HG03520 (cell line): ENCODE data around the gene OAS2.
"Not testable (repeated sequence)": the region's sequence is repeated elsewhere in the genome, so short reads cannot be mapped to it uniquely, and the experiment has no call there.

Experiments
- ATAC-seq: cut with Tn5 transposase; IDR thresholded peaks from one replicate; pipeline ENCODE4 v1.9.1; 2021; ENCODE audit warnings: mild to moderate bottlenecking, moderate library complexity; ENCODE audit not compliant: unreplicated experiment

The OAS2 gene

GRCh38 chr12:112980491-112981158, 2.3 kb downstream of the OAS2 start:
- ATAC-seq = no peak

DNA sequence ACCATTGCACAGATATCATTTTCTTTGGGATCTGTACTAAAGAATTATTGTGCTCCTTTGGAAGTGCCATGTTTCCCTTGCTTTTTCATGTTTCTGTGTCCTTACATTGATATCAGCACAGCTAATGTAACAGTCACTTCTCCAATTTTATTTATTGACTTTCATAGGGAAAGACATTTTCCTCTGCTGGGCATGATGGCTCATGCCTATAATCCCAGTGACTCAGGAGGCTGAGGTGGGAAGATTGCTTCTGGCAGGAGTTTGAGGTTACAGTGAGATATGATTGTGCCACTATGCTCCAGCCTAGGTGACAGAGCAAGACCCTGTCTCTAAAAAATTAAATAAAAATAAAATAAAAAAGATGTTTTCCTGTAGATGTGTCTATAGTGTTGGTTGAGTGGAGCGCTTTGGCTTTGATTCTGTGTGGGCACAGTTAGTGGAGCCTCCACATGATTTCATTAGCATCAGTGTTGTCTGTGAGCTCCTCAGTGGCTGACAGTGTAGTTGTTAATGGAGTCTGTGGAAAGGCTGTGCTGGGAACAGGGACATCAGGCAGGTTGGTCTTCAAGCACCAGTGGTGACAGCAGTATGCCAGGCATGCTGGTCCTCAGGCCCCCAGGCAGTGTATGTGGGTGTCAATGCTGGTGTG, 7.4 kb downstream of the OAS2 start:
- no peak for ATAC-seq

DNA sequence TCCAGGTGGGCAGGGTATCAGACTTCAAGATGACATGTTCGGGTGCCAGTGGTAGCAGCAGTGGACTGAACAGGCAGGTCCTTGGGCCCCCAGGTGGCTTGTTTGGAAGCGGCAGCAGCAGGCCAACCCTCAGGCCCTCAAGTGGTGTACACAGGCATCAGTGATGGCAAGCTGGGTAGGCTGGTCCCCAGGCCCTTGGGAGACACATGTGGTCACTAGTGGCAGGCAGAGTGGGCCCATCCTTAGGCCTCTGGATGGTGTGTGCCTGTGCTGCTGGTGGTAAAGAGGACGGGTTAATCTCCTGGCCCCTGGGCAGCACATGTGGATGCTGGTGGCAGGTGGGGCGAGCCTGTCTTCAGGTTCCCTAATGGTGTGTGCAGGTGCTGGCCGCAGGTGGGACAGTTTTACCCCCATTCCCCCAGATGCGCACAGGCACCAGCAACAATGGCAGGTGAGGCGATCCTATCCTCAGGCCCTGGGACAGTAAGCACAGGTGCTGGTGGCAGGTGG, 8.0 kb downstream of the OAS2 start:
- ATAC-seq = no peak

- no peak for ATAC-seq
Observed at GRCh38 chr12:112987561-112987960, 9.2 kb downstream of the OAS2 start.

DNA sequence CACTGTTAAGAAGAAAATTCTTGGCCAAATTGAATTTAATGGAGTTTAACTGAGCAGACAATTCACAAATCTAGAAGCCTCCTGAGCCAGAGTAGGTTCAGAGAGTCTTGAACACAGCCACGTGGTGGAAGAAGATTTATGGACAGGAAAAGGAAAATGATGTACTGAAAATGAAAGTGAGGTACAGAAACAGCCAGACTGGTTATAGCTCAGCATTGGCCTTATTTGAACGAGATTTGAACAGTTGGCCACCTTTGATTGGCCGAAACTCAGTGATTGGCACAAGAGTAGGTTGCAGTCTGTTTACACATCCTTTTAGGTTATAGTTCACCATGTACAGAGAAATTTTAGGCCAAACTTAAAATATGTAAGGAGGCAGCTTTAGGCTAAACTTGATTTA, 9.9 kb downstream of the OAS2 start:
- ATAC-seq = no peak

- not testable (repeated sequence) for ATAC-seq
Observed at GRCh38 chr12:112988823-112989385, 10.6 kb downstream of the OAS2 start.

DNA sequence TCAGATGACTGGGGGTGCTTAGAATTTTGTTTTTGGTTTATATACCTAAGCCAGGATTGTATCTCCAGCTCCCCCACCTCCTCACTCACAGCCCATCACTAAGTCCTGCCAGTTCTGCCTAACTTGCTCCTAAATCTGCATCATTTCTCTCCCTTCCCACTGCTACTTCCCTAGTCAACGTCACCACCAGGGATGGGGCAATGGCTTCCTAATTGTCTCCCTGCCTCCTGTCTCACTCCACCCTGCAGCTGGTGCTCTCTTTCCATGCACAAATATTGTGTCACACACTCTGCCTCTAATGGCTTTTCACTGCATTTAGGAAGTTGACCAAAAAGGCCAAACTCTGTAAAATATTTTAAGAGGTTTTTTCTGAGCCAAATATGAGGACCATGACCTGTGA, 11.5 kb downstream of the OAS2 start:
- ATAC-seq = no peak

- ATAC-seq = no peak
Observed at GRCh38 chr12:112992541-112993398, 14.5 kb downstream of the OAS2 start.

DNA sequence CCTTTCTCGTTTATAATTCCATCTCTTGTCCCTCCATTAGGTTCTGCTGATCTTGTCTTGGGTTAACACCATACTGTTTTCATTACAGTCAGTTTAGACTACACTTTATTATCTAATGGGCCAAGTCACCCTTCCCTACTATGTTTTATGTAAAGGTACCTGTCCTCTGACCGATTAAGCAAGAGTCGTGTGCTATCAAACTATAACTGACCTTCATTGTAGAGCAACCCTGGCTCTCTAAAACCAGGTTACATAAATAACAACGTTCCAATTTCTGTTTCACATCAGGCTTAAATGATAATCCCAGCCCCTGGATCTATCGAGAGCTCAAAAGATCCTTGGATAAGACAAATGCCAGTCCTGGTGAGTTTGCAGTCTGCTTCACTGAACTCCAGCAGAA, 16.7 kb downstream of the OAS2 start:
- no peak for ATAC-seq

- ATAC-seq = no peak
Observed at GRCh38 chr12:112996501-112996900, 18.2 kb downstream of the OAS2 start.

DNA sequence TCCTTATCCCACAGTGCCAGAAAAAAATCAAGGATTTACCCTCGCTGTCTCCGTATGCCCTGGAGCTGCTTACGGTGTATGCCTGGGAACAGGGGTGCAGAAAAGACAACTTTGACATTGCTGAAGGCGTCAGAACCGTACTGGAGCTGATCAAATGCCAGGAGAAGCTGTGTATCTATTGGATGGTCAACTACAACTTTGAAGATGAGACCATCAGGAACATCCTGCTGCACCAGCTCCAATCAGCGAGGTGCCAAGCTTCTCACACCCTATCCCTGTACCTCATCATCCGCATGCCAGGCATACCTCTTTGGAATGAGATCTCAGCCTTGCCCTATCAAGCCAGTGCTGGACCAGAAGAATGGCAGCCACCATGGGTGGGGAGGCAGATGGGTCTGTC, 19.2 kb downstream of the OAS2 start:
- ATAC-seq = no peak

DNA sequence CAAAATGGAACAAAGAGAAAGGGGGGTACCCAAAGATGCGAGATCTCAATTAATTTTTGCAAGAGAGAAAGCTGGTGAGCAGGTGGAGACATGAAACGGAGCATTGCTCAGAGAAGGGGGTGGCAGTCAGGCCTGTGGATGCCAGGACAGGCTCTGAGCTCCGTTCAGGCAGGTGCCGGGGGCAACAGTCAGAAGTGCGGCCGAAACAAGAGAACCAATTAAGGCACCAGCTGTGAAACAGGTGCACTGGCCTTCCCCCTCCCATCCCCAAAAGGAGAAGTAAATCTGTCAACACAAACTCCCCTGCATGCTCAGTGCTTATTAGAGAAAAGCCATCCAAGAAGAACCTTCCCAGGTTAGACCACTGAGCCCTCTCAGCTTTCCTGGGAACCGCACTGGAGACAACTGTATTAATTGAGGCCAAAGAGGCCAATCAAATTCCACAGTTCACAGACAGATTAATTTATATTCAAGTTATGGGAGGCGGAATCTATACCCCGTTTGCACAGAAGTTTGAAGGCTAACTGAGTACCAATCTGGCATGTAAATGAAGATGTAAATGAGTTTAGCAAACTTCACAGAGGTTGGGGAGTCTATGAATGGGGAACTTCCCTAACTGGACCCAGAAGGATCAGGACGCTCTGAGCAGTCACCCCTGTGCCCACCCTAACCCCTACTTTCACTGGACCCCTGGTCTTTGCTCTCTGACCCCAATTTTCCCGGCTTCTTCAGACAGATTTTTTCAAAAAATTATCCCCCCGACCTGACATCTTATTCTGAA, 20.9 kb downstream of the OAS2 start:
- peak; percentile 65 for ATAC-seq

GRCh38 chr12:113000433-113000832, 22.1 kb downstream of the OAS2 start:
- no peak for ATAC-seq

GRCh38 chr12:113002155-113002554, 23.8 kb downstream of the OAS2 start:
- ATAC-seq = no peak

GRCh38 chr12:113002676-113003075, 24.4 kb downstream of the OAS2 start:
- ATAC-seq = no peak

- no peak for ATAC-seq
Observed at GRCh38 chr12:113003636-113004035, 25.3 kb downstream of the OAS2 start.

GRCh38 chr12:113005762-113006161, 27.4 kb downstream of the OAS2 start:
- ATAC-seq = no peak

DNA sequence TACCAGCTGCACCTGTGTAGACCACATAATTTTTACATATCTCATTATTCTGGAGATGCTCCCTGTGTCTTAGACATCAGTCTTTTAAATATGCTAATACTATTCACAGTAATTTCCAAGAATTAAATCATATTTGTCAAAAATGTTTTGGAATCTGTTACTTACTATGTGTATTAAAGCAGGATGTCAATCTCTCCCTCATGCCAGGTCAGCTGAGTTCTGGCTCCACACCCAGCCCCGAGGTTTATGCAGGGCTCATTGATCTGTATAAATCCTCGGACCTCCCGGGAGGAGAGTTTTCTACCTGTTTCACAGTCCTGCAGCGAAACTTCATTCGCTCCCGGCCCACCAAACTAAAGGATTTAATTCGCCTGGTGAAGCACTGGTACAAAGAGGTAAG, 27.9 kb downstream of the OAS2 start:
- ATAC-seq = no peak

- no peak for ATAC-seq
Observed at GRCh38 chr12:113006641-113007040, 28.3 kb downstream of the OAS2 start.

GRCh38 chr12:113007166-113007565, 28.8 kb downstream of the OAS2 start:
- ATAC-seq = no peak

DNA sequence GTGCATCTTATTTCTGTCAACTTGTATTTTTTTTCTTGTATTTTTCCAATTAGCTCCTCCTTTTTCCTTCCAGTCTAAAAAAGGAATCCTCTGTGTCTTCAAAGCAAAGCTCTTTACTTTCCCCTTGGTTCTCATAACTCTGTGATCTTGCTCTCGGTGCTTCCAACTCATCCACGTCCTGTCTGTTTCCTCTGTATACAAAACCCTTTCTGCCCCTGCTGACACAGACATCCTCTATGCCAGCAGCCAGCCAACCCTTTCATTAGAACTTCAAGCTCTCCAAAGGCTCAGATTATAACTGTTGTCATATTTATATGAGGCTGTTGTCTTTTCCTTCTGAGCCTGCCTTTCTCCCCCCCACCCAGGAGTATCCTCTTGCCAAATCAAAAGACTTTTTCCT, 32.4 kb downstream of the OAS2 start:
- no peak for ATAC-seq
